ENCODE measurements around the gene PPM1E. TPM values are rescaled to one million over a fixed set of nuclear protein-coding genes. Genes with fewer than 3 reads are reported as not detected.

Gene PPM1E
- polyA plus RNA-seq (0.01 TPM in 2 of 3 replicates, not detected in the other), polyA minus RNA-seq (0.30 TPM in 1 of 3 replicates, not detected in the others)
- polyA plus RNA-seq (2011; ENCODE audit: low read depth): not detected
- polyA plus RNA-seq (2011; cell fraction: cytosol; rRNA removed): 0.02 TPM in 1 of 2 replicates, not detected in the other
- 0.01 TPM in 1 of 2 replicates, not detected in the other for polyA plus RNA-seq (2011; cell fraction: nucleus; rRNA removed)
- 0.06 TPM in 1 of 2 replicates, not detected in the other for polyA plus RNA-seq (2012; ENCODE audit: low replicate concordance)
- not detected for polyA minus RNA-seq (2011; cell fraction: cytosol; rRNA and poly(A)+ RNA removed)
- not detected in 2 replicates for polyA minus RNA-seq (2011; cell fraction: nucleus; rRNA and poly(A)+ RNA removed)

GRCh38 chr17:58755577-58756245 lies at the start of gene PPM1E:
PPM1E (plus strand) TSS chr17:58755854.
- Histone ChIP-seq H2AFZ (ENCODE audit: control insufficient read depth, low read length) (peak within 1 kb of the TSS; percentile 42), H3K9me3 (ENCODE audit: control insufficient read depth, low read depth, low read length) (no peaks in the 10 kb centered on the region), H3K27ac (ENCODE audit: control insufficient read depth, insufficient read depth, low read length) (no peak within 1 kb of the TSS), H3K4me3 (ENCODE audit: control insufficient read depth in 2 of 3, extremely low read depth in 1 of 3, insufficient read depth in 2 of 3, low read depth in 1 of 3, low read length in 3 of 3) (peak within 1 kb of the TSS; percentile 36 to 67 (median 61)), H3K4me2 (ENCODE audit: control insufficient read depth, extremely low read depth, insufficient read depth, low read depth, low read length) (peak within 1 kb of the TSS; percentile 51), H4K20me1 (ENCODE audit: control insufficient read depth, extremely low read depth, insufficient read depth, low read length) (no peaks in the 10 kb centered on the region), H3K79me2 (ENCODE audit: control insufficient read depth, insufficient read depth, low read length) (no peaks in the 10 kb centered on the region), H3K27me3 (ENCODE audit: control insufficient read depth, extremely low read depth, insufficient read depth, low read length) (peaks cover 39% of the 10 kb centered on the region), H3K9ac (ENCODE audit: control insufficient read depth, extremely low read depth, insufficient read depth, low read length) (no peak within 1 kb of the TSS), H3K9me1 (ENCODE audit: control insufficient read depth, extremely low read depth, insufficient read depth, low read length) (no peaks in the 10 kb centered on the region), H3K36me3 (ENCODE audit: control insufficient read depth in 2 of 2, extremely low read depth in 1 of 2, insufficient read depth in 2 of 2, low read length in 2 of 2) (no peaks in the 10 kb centered on the region), H3K4me1 (ENCODE audit: control insufficient read depth, extremely low read depth, insufficient read depth, low read length) (peaks cover 11% of the 10 kb centered on the region)
- TF ChIP-seq CTCF (optimal IDR thresholded peaks at IDR 0.05 in 1 of 3, IDR thresholded peaks at IDR 0.05 in 1 of 3, conservative IDR thresholded peaks at IDR 0.05 in 1 of 3; ENCODE audit: extremely low read depth in 1 of 3, insufficient read depth in 2 of 3, low read length in 3 of 3): no peak
- DNase-seq (ENCODE audit: low read depth, low spot score) (no peak), FAIRE-seq (no peak)
- dilution Hi-C loops (cut with MboI; ENCODE audit: extremely low pct_ligation_motif_present, low sequenced_read_pairs): no loop called here

- Histone ChIP-seq H4K20me1 (ENCODE audit: control insufficient read depth, extremely low read depth, insufficient read depth, low read length) (no peaks in the 10 kb centered on the region), H2AFZ (ENCODE audit: control insufficient read depth, low read length) (no peak overlapping the region), H3K27me3 (ENCODE audit: control insufficient read depth, extremely low read depth, insufficient read depth, low read length) (no peaks in the 10 kb centered on the region), H3K4me1 (ENCODE audit: control insufficient read depth, extremely low read depth, insufficient read depth, low read length) (no peaks in the 10 kb centered on the region), H3K36me3 (ENCODE audit: control insufficient read depth in 2 of 2, extremely low read depth in 1 of 2, insufficient read depth in 2 of 2, low read length in 2 of 2) (peaks cover 2 to 4% of the 10 kb centered on the region in 2 experiments), H3K4me3 (ENCODE audit: control insufficient read depth in 2 of 3, extremely low read depth in 1 of 3, insufficient read depth in 2 of 3, low read depth in 1 of 3, low read length in 3 of 3) (no peak overlapping the region), H3K9me3 (ENCODE audit: control insufficient read depth, low read depth, low read length) (no peaks in the 10 kb centered on the region), H3K79me2 (ENCODE audit: control insufficient read depth, insufficient read depth, low read length) (no peaks in the 10 kb centered on the region), H3K9ac (ENCODE audit: control insufficient read depth, extremely low read depth, insufficient read depth, low read length) (no peak overlapping the region), H3K4me2 (ENCODE audit: control insufficient read depth, extremely low read depth, insufficient read depth, low read depth, low read length) (no peak overlapping the region), H3K27ac (ENCODE audit: control insufficient read depth, insufficient read depth, low read length) (no peak overlapping the region), H3K9me1 (ENCODE audit: control insufficient read depth, extremely low read depth, insufficient read depth, low read length) (no peaks in the 10 kb centered on the region)
- no peak for TF ChIP-seq EZH2 (IDR thresholded peaks at IDR 0.05; ENCODE audit: low read length)
- no peak for TF ChIP-seq CTCF (optimal IDR thresholded peaks at IDR 0.05 in 1 of 3, IDR thresholded peaks at IDR 0.05 in 1 of 3, conservative IDR thresholded peaks at IDR 0.05 in 1 of 3; ENCODE audit: extremely low read depth in 1 of 3, insufficient read depth in 2 of 3, low read length in 3 of 3)
- DNase-seq (ENCODE audit: low read depth, low spot score): no peak
- no peak for FAIRE-seq
- dilution Hi-C loops (cut with MboI; ENCODE audit: extremely low pct_ligation_motif_present, low sequenced_read_pairs): no loop called here
Measured at GRCh38 chr17:58706351-58707140, 49.1 kb upstream of the PPM1E start.

Data from keratinocyte (primary cell).